BLaER1 treated with 17β-estradiol and CSF1 and Interleukin-3, amounts not matched to agents 10 nM and 100 nM (cell line): ENCODE data around the gene PKMYT1.

ENCODE experiments used
- H3K27ac ChIP-seq, 11 experiments: shearing (Covaris generic); formaldehyde crosslinking; 2 replicates each; pipeline ENCODE4 v1.8.1; 2022
- H3K27me3 ChIP-seq, 11 experiments: shearing (Covaris generic); formaldehyde crosslinking; 2 replicates each; pipeline ENCODE4 v1.8.1; 2022
- H3K36me3 ChIP-seq, 11 experiments: shearing (Covaris generic); formaldehyde crosslinking; 2 replicates each; pipeline ENCODE4 v1.8.1; 2022
- H3K4me1 ChIP-seq, 10 experiments: shearing (Covaris generic); formaldehyde crosslinking; 2 replicates each; pipeline ENCODE4 v1.8.1; 2022
- H3K4me2 ChIP-seq, 11 experiments: shearing (Covaris generic); formaldehyde crosslinking; 2 replicates each; pipeline ENCODE4 v1.8.1; 2022
- H3K4me3 ChIP-seq, 10 experiments: shearing (Covaris generic); formaldehyde crosslinking; 2 replicates each; pipeline ENCODE4 v1.8.1; 2022
- H3K9ac ChIP-seq, 11 experiments: shearing (Covaris generic); formaldehyde crosslinking; 2 replicates each; pipeline ENCODE4 v1.8.1; 2022
- H3K9me3 ChIP-seq, 11 experiments: shearing (Covaris generic); formaldehyde crosslinking; replicated peaks in 1 of 11; 2 replicates each; pipeline ENCODE4 v1.8.1; 2022
- H4K20me1 ChIP-seq, 11 experiments: shearing (Covaris generic); formaldehyde crosslinking; 2 replicates each; pipeline ENCODE4 v1.8.1; 2022
- Cebpa-rat ChIP-seq, 11 experiments: shearing (Covaris generic); IDR thresholded peaks; 2 replicates each; pipeline ENCODE4 v1.8.1; 2022

PKMYT1 gene

GRCh38 chr16:3025032-3026002, 45.1 kb upstream of the PKMYT1 start:
- H3K4me3 ChIP-seq, result peak overlapping the region in 5 of 10 experiments; percentile 68 to 82 (median 73); a peak in 5 of 20 replicates
- peaks cover 20 to 28% (median 23%) of the 10 kb centered on the region in 11 experiments for H3K36me3 ChIP-seq
- no peak overlapping the region for H3K27ac ChIP-seq
- peaks cover 55 to 84% (median 77%) of the 10 kb centered on the region in 10 experiments for H3K4me1 ChIP-seq
- H4K20me1 ChIP-seq, result peaks cover 0 to 94% (median 89%) of the 10 kb centered on the region in 11 experiments; a peak in 21 of 22 replicates
- H3K9ac ChIP-seq, result peak overlapping the region in 4 of 11 experiments; percentile 35 to 94 (median 38); a peak in 4 of 22 replicates
- no peaks in the 10 kb centered on the region for H3K9me3 ChIP-seq
- H3K4me2 ChIP-seq, result peak overlapping the region; percentile 95 to 100 (median 99)
- no peak for TF ChIP-seq Cebpa-rat (IDR thresholded peaks at IDR 0.05)
- peaks cover 21 to 40% (median 34%) of the 10 kb centered on the region in 11 experiments for H3K27me3 ChIP-seq

- no peak for TF ChIP-seq Cebpa-rat (IDR thresholded peaks at IDR 0.05)
- Histone ChIP-seq H4K20me1 (peaks cover 0 to 79% (median 75%) of the 10 kb centered on the region in 11 experiments; a peak in 21 of 22 replicates), H3K27ac (peak within 1 kb of the TSS; percentile 91 to 99 (median 97)), H3K9ac (peak within 1 kb of the TSS; percentile 91 to 99 (median 94)), H3K4me1 (peaks cover 54 to 82% (median 74%) of the 10 kb centered on the region in 10 experiments), H3K4me2 (peak within 1 kb of the TSS; percentile 95 to 100 (median 99)), H3K9me3 (no peaks in the 10 kb centered on the region), H3K27me3 (peaks cover 7 to 35% (median 22%) of the 10 kb centered on the region in 11 experiments), H3K4me3 (peak within 1 kb of the TSS; percentile 66 to 82 (median 74)), H3K36me3 (peaks cover 20 to 28% (median 23%) of the 10 kb centered on the region in 11 experiments)
Observed at GRCh38 chr16:3023669-3024478, 43.6 kb upstream of the PKMYT1 start, which contains the start of the genes HCFC1R1 and THOC6. HCFC1R1 (minus strand) TSS chr16:3023942; CDS start chr16:3023941, 1 bp downstream. THOC6 (plus strand) TSS chr16:3024035; CDS start chr16:3024327, 292 bp downstream.

- Histone ChIP-seq H3K9ac (peak overlapping the region; percentile 91 to 99 (median 94)), H4K20me1 (peaks cover 0 to 74% (median 70%) of the 10 kb centered on the region in 11 experiments; a peak in 21 of 22 replicates), H3K27me3 (peaks cover 2 to 34% (median 22%) of the 10 kb centered on the region in 11 experiments), H3K27ac (peak overlapping the region; percentile 91 to 99 (median 97); a peak in 20 of 22 replicates), H3K36me3 (peaks cover 20 to 28% (median 23%) of the 10 kb centered on the region in 11 experiments), H3K4me2 (peak overlapping the region; percentile 95 to 100 (median 99)), H3K4me1 (peaks cover 49 to 78% (median 69%) of the 10 kb centered on the region in 10 experiments), H3K9me3 (no peaks in the 10 kb centered on the region), H3K4me3 (peak overlapping the region; percentile 66 to 82 (median 74))
- TF ChIP-seq Cebpa-rat (IDR thresholded peaks at IDR 0.05), result no peak
Observed at GRCh38 chr16:3023415-3023668, 43.1 kb upstream of the PKMYT1 start.

GRCh38 chr16:3022684-3023414, 42.6 kb upstream of the PKMYT1 start:
- Histone ChIP-seq H4K20me1 (peaks cover 0 to 71% (median 67%) of the 10 kb centered on the region in 11 experiments; a peak in 20 of 22 replicates), H3K4me2 (peak overlapping the region; percentile 95 to 100 (median 99)), H3K27ac (peak overlapping the region in 10 of 11 experiments; percentile 91 to 98 (median 96); a peak in 15 of 22 replicates), H3K27me3 (peaks cover 4 to 34% (median 24%) of the 10 kb centered on the region in 11 experiments; a peak in 15 of 22 replicates), H3K9me3 (no peaks in the 10 kb centered on the region), H3K36me3 (peaks cover 20 to 28% (median 23%) of the 10 kb centered on the region in 11 experiments), H3K9ac (peak overlapping the region; percentile 91 to 99 (median 94); a peak in 20 of 22 replicates), H3K4me1 (peaks cover 52 to 79% (median 70%) of the 10 kb centered on the region in 10 experiments), H3K4me3 (peak overlapping the region; percentile 66 to 82 (median 74))
- TF ChIP-seq Cebpa-rat (IDR thresholded peaks at IDR 0.05), result no peak

- H4K20me1 ChIP-seq, result peaks cover 0 to 65% (median 61%) of the 10 kb centered on the region in 11 experiments; a peak in 20 of 22 replicates
- peak overlapping the region in 10 of 11 experiments; percentile 10 to 98 (median 57); a peak in 14 of 22 replicates for H3K27ac ChIP-seq
- peaks cover 4 to 36% (median 28%) of the 10 kb centered on the region in 11 experiments; a peak in 15 of 22 replicates for H3K27me3 ChIP-seq
- H3K36me3 ChIP-seq, result peaks cover 18 to 24% (median 20%) of the 10 kb centered on the region in 11 experiments
- no peaks in the 10 kb centered on the region for H3K9me3 ChIP-seq
- peak overlapping the region in 10 of 11 experiments; percentile 72 to 99 (median 93); a peak in 17 of 22 replicates for H3K9ac ChIP-seq
- H3K4me3 ChIP-seq, result peak overlapping the region in 6 of 10 experiments; percentile 58 to 82 (median 75); a peak in 14 of 20 replicates
- no peak for TF ChIP-seq Cebpa-rat (IDR thresholded peaks at IDR 0.05)
- peaks cover 49 to 74% (median 64%) of the 10 kb centered on the region in 10 experiments for H3K4me1 ChIP-seq
- peak overlapping the region; percentile 95 to 100 (median 99) for H3K4me2 ChIP-seq
Observed at GRCh38 chr16:3022208-3022683, 42.0 kb upstream of the PKMYT1 start.

GRCh38 chr16:3021449-3022207, 41.4 kb upstream of the PKMYT1 start:
- peaks cover 4 to 40% (median 33%) of the 10 kb centered on the region in 11 experiments; a peak in 15 of 22 replicates for H3K27me3 ChIP-seq
- peak overlapping the region in 10 of 11 experiments; percentile 10 to 96 (median 40); a peak in 15 of 22 replicates for H3K27ac ChIP-seq
- peaks cover 12 to 18% (median 13%) of the 10 kb centered on the region in 11 experiments for H3K36me3 ChIP-seq
- H3K4me2 ChIP-seq, result peak overlapping the region; percentile 95 to 100 (median 99)
- TF ChIP-seq Cebpa-rat (IDR thresholded peaks at IDR 0.05), result no peak
- peaks cover 0 to 59% (median 55%) of the 10 kb centered on the region in 11 experiments; a peak in 19 of 22 replicates for H4K20me1 ChIP-seq
- H3K9ac ChIP-seq, result peak overlapping the region in 10 of 11 experiments; percentile 72 to 99 (median 82); a peak in 21 of 22 replicates
- H3K4me3 ChIP-seq, result peak overlapping the region; percentile 58 to 82 (median 72); a peak in 19 of 20 replicates
- H3K4me1 ChIP-seq, result peaks cover 49 to 68% (median 63%) of the 10 kb centered on the region in 10 experiments
- H3K9me3 ChIP-seq, result no peaks in the 10 kb centered on the region
